NCI-H526 (cell line): ENCODE data around the gene PPP2R2D.

Experiments
- DNase-seq, 2 experiments: peaks; one replicate each; lab custom pipeline; 2025; lab: John Stamatoyannopoulos, UW

The PPP2R2D gene

DNA sequence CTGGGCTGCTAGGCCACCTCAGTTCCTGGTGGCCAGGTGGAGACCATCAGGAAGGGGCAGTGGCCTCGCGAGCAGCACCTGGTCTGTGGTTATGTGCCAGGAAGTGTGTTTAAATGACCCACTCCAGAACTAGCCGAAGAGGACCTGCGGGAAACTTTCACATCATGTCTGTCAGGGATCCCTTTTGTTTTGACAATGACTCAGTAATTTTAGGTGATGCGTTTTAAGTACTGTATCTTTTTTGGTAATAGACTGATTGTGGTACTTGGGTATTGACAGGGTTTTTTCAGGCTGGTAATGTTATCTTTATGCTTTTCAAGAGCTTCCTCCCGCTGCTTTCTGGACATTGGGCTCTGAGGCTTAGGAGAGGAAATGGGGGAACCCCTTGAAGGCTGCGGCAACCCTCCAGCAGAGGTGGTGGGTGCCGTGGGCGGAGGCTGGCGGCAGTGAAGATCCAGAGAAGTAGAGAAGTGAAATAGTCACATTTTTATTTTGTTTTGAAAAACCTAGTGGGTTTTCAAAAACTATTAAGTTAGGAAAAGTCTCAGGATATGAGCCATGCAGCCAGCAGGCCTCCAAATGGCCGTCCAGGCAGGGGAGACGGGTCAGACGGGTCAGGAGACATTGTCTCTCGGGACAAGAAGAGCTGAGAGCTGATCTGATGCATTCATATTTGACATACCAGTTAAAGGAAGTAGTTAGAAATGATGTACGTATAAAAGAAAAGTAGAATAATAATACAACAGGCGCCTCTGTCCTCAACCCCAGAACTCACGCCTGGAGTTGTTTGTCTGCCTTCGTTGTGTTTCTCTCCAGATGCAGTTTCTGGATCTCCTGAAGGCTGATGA, 27.7 kb downstream of the PPP2R2D start:
- no peak for DNase-seq

DNA sequence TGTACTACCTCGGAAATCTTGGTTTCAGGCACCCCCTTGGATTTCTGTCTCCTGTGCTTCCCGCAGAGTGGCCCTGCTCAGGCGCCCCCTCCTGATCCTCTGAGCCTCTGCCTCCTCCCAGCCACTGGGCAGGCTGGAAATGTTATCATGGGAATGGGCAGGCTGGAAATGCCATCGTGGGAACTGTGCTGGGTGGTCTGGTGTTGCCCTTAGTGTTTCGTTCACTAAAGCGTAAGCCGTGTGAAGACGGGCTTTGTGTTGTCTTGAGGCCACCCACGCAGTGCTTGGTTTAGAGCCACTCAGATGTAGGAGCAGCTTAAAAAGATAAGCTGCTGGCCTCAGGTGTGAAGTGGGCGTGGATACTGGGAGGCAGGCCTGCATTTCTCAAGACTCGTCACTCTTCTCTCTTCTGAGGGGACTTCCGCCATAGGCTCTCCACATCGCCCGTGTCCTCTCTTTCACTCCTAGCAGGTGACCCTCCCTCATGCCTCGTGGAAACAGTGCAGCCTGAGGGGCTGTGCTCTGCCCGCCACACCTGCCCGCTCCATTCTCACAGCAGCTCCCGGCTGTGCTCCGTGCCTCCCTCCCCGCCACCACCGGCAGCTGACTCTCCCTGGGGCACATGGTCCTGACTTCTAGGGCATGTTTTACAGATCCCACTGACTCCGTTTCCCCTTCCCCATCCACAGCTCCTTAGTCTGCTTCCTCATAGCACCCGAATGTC, 28.5 kb downstream of the PPP2R2D start:
- DNase-seq = peak in 1 of 2 experiments; percentile 12

DNA sequence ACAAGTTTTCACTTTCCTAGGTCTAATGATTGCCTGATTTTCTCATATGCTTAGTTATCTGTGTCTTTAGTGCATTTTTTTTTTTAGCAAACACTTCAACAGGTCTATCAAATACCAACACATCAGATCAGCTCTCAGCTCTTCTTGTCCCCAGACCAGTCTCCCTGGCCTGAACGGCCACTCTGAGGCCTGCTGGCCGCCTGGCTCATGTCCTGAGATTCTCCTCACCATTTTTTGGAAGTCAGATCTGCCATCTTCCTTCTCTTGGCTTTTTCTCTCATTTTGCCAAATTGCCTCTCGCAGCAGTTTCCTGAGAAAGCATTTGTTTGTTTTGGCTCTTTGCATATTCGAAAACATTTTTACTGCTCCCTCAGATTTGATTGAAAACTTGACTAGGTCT, 29.3 kb downstream of the PPP2R2D start:
- DNase-seq = no peak

DNA sequence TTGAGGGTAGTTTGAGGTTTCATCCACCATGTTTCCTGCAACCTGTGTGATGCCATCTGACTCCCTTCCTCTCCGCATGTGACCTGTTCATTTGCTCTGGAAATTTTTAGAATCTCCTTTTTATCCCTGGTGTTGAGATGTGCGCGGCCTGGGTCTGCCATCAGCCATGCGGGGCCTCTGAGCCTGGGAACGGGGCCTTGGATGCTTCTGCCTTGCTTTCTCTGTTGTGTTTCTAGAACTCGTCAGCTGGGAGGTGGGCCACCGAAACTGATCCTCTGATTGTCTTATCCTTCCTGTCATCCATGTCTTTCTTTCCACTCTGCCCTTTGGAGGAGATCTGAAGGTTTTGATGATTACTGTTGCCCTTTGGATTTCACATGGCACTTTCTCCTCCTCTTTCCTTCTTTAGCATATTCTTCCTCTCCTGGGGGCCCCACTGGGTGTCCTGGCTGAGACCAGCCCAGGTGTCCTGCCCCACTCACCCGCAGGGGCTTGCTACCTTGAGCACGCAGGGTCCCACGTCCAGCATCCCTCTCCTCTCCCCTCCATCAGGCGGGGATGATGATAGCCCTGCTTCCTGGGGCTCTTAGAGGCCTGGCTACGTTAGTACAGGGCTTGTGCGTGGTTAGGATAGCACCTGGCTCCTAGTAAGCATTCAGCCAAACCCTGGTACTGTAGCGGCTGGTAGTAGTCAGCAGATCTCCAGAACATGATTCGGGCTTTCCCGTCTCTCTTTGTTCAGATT, 29.9 kb downstream of the PPP2R2D start:
- no peak for DNase-seq

DNA sequence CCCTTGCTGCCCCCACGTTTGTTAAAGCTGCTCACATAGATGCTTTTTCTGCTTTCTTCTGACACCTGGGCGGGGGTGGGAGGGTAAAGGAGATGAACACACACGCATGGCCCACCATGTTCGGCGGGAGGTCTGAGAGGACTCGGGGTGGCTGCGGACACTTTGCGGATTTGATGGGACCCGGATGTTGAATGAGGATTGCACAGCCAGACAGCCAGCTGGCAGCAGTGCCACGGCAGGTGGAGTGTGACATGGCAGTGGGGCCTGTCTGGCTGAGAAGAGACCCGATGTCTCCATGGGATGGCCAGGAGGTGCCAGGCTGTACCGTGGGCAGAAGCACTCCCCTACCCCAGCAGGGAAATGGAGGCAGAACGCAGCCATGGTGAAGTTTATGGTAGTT, 31.2 kb downstream of the PPP2R2D start:
- DNase-seq = no peak

DNA sequence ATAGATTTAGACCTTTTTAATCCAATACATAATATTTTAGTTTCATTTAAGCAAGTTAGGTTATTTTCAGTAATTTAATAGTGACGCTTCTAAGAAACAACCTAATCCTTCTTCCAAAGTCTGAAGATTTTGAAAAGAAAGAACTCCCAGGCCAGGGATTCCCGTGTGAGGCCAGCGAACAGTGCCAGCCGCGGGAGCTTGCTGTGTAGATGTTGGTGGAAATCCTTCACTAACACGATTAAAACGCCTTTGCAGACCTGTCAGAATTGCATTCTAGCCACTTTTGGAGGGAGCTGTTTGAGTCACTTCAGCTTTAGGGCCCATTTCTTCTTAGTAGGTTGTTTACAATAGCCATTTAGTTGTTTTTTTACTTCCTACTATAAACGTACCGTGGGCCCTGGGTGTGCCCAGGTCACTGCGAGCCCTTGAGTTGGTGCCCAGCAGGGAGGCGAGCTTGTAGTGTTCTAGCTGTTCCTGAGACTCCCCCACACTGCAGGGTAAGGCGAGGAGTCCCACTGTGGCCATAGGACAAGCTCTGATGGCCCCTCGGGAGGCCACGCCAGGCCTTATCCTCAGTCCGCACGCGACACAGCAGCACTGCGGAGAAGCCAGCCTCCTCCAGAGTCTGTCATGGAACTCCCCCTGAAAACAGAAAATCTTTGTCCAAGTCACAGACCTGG, 32.3 kb downstream of the PPP2R2D start:
- DNase-seq = no peak

DNA sequence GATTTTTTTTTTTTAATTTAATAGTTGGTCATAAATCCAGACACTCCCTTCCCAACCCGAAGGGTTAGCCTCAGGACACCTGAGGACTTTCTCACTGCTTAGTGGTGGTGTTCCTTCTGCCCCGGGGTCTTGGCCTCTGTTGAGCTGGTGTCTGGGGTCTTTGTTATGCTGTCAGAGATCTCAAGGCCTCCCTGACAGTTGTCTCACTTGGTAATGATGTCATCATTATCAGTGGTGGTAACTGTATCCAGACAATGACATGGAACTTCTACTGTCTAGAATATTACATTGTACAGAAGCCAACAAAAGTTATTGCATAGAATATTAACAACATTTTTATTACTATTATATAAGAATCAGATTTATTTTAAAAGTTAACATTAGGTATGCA, 32.9 kb downstream of the PPP2R2D start:
- DNase-seq = no peak

DNA sequence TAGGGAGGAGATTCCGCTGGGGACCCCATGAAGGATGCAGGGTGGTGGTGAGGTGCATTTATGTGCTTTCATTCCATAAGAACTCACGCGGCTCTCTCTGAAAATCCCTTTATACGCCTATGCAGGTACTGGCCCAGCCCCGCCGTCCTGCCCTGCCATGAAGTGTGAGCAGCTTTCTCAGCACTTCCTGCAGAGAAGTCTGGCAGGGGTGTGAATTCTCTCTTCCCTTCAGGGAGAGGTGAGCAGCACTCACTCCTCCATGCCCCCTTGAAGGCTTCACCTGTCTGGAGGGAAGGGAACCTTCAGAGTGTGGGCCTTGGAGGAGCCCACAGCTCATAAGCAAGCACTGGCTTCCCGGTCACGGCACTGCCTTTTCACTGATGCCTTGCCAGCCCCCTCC, 34.0 kb downstream of the PPP2R2D start:
- no peak for DNase-seq

DNA sequence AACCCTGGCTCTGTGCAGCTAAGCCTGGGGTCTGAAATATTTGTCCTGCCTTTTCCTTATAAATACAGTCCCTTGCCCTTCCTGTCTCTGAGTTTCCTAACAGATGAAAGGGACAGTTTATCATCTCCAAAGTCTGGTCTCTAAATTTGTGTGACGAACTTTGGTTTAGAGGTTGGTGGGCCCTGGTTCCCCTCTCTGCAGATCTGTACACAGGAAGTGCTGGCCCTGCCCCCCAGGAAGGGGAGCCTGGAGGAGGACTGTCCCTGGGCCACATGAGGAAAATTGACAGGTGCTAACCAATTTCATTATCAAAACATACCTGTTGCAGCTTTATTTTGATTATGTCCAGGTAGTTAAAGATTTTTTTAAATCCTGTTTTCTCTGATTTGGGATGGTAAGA, 34.5 kb downstream of the PPP2R2D start:
- DNase-seq = no peak

DNA sequence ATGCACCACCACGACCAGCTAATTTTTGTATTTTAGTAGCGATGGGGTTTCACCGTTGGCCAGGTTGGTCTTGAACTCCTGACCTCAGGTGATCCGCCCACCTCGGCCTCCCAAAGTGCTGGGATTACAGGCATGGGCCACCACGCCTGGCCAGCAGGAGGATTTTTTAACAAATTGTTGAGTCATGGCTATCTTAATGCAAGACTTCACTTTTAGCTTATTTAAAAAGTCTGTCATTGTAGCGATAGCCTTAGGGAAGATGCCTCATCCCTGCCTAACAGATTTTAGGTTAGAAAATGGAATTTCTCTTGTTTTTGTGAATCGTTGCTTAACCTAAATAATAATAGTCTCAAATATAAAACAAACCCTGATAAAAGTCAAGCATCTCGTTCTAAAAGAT, 35.5 kb downstream of the PPP2R2D start:
- no peak for DNase-seq

DNA sequence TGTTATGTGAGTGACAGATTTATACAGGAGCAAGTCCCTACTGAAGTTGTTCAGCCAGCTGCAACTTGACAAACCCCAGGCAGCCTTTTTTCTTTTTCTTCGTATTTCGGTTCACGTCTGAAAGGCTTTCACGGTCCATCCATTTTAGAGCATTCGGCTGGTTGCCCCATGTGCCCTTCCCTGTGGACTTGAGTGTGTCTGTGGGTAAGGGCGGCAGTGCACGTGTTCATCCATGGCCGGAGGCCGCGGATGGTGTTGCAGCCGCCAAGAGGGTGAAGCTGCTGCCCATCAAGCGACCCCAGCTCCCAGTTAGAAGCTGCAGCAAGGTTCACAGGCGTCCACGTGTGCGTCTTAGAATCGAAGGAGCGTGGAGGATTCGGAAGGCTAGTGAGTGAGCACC, 35.9 kb downstream of the PPP2R2D start:
- no peak for DNase-seq

DNA sequence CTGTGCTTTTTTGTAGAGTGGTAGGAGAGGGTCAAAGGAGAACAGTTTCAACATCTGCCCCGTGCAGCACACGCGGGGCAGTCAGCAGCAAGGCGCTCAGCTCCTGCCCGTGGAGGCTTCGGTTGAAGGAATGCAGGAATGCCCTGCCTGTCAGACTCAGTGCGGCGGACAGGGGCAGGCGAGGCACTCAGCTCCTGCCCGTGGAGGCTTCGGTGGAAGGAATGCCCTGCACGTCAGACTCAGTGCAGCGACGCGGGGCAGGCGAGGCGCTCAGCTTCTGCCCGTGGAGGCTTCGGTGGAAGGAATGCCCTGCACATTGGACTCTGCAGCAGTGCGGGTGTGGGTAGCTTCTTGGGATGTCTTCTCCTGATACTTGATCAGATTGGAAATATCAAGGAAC, 37.0 kb downstream of the PPP2R2D start:
- DNase-seq = no peak

DNA sequence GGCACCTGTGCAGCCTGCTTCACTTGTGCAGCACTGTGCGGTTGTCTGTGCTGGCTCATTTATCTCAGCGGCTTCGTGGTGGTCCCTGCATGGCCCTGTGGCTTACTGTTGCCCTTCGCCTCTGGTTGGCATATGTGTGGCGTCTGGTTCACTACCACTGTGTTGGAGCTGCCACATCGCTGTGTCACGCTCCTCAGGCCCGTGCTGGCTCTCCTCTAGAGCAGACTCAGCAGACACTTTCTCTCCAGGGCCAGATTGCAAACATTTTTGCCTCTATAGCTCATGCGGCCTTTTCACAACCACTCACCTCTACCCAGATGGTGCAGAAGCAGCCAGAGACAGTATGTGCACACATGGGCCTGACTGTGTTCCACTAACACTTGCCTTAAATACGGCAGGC, 37.9 kb downstream of the PPP2R2D start:
- DNase-seq = no peak

DNA sequence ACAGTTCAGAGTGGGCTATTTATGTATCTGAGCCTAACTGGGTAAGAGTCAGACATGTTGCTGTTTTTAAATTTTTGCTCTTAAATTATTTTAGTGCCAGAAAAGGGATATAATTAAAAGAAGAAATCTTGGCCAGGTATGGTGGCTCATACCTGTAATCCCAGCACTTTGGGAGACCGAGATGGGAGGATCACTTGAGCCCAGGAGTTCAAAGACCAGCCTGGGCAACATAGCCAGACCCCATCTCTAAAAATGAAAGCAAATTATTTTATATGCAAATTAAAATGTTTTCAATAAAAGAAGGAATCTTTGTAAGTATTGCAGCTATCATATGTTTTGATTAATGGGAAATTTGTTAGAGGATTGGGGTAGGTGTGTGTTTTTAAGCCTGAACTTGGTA, 41.6 kb downstream of the PPP2R2D start:
- no peak for DNase-seq

DNA sequence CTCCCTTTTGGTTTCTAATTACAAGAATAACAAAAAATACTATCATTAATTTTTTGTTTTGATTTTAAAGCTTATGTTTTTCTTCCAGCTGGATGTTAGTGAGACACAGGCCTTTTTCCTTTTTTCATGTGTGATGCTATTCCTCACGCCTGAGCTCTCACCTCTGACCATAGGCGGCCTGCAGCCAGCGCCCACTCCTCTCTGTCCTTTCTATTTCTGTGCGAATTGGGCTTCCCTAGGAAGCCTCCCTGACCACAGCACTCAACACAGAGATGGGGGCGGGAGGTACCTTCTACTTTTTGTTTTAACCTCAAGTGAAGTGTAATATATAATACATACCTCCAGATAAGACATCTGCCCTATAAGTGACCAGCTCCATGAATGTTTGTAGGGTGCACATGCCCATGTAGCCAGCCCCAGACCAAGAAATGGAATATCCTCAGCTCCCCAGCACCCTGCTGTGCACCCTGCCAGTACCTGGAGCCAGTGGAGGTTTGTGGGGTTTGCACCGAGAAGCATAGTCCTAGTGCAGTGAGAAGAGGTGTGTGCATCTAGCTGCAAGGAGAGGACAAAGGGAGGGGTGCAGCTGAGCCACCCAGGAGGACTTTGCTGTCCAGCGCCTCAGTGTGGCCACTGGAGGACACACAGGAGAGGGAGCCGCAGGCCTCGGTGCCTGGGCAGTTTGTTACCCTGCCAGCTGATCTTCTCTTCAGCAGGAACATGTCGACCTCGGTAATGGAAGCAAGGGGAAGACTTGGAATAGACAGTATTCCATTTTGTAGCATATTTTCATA, 42.4 kb downstream of the PPP2R2D start:
- peak in 1 of 2 experiments; percentile 46 for DNase-seq

DNA sequence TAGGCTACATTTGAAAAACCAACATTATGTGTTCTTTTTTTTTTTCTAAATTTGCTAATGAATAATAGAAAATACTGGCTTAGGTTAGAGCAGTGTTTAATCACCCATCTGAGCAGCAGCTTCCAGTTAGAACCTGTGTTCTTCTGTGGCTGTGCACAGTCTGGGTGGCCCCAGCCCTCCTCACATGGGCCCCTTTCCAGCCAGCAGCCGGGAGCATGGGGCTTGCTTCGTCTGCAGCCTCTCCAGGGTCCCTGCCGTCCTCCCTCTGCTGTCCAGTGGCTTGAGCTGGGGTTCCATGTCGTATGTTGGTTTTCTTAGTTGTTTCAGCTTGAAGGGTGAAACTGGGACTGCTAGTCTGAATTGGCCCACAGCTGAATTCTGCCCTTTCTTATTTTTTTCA, 43.6 kb downstream of the PPP2R2D start:
- DNase-seq = no peak

DNA sequence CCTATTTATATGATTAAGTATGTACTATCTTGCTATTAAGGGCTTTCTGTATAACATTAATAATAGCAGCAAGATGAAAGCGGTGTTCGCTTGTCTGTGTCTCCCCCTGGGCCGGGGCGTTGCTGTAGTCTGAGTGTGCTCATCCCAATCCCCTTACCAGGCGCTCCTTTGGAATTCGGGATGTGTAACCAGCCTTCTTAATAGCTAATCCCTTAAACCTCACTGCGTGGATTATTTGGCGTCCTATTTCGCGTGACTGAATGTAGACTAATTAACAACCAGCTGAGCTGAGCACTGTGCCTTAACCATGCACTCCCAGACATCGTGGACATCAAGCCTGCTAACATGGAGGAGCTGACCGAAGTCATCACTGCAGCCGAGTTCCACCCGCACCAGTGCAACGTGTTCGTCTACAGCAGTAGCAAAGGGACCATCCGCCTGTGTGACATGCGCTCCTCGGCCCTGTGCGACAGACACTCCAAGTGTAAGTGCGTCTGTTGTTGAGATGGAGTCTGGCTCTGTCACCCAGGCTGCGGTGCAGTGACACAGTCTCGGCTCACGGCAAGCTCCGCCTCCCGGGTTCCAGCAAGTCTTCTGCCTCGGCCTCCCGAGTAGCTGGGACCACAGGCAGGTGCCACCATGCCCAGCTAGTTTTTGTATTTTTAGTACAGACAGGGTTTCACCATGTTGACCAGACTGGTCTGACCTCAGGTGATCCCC, 44.3 kb downstream of the PPP2R2D start:
- DNase-seq = no peak

DNA sequence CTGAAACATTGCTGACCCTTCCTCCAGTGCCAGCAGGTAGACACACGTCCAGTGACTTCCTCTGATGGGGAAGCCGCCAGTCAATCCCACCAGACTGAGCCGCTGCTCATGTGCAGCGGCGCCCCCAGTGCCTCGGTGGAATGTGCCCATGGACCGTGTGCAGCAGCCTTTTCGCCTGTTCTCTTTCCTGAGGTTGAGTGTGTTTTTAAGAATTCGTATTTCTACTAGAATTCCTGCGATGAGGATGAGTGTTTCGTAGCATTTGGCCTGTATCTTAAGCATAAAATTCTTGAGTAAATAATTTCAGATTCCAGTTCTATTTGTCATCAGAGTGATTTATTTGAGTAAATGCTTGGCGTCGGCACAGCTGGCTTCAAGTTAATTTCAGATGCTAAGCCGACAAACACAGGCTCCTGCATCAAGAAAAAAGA, 45.5 kb downstream of the PPP2R2D start:
- DNase-seq = no peak

DNA sequence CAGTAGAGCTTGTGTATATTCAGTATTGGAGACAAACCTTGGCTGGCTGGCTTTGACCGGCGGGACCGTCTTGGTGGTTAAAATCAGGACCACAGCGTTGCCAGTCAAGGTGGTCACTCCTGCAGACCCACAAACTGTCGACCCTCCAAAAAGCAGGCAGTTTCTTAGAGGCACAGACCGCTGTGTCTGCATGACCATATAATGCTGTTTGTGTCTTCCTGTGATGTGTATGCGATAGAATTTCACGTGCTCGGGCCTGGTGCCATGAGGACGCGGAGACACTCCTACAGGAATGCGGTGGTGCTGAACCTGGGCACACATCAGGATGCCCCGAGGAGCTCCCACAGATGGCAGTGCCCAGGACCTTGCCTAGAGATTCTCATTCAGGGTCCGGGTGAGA, 46.1 kb downstream of the PPP2R2D start:
- DNase-seq = no peak

DNA sequence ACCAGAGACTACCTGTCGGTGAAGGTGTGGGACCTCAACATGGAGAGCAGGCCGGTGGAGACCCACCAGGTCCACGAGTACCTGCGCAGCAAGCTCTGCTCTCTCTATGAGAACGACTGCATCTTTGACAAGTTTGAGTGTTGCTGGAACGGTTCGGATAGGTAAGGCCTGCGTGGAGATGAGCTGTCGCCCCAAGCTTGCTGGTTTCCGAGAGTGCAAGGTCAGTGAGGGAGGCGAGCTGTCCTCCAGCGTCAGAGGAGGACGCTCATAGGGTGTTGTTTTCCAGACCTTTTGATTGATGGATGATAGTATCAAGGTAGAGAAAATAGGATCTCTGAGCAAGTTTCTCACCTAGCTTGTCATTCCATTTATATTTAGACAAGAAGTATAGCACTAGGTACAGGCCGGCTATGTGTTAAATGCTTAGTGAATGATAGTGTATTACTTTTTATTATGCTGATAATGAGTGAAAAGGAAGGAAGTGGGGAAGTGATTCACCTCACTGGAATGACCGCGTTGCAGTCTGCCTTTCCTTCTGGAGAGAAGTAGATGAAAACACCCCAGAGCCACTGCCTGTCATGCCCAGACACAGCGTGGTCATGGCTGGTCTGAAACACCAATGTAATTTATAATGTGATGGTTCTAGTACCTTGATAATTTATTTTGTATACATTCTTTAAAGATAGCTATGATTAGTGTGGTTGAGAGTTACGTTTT, 47.0 kb downstream of the PPP2R2D start:
- DNase-seq = no peak
